ENCODE data around the gene MLXIP.

GRCh38 chr12:122046145-122046544 is 32.4 kb upstream of the MLXIP start:
- TF ChIP-seq POLR2A (IDR thresholded peaks at IDR 0.05; ENCODE audit: low read length): no peak
- no peak for TF ChIP-seq GATA1 (IDR thresholded peaks at IDR 0.05; ENCODE audit: low read depth, low read length)
